ENCODE measurements around the gene NDUFS8.

DNA sequence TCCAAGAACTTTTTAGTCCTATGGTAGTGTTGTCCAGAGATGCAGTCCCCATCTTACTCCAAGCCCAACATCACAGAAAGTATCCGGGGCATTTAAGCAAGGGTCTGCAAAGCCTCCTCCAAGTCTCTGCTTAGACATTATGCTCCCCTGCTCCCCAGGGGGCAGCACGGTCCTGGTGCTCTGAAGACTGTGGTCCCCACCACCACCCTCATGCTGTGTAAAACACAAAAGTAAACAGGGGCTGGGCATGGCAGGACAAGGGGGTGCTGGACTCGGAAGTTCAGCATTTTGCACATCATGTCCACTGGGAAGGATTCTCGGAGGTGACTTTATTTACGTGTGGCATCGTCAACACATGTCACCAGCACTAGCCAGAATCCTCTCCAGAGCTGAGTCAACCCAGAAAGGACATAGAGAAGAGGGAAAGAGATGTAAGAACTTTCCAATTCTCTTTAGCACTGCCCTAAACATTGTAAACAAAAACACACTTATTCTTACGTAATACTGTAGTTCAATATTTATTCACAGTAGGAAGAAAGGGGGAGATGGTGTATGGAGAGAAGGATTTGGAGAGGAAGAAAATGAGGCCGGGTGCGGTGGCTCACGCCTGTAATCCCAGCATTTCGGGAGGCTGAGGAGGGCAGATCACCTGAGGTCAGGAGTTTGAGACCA lies 46.0 kb downstream of the NDUFS8 start:
- TF ChIP-seq, protein P1, sequence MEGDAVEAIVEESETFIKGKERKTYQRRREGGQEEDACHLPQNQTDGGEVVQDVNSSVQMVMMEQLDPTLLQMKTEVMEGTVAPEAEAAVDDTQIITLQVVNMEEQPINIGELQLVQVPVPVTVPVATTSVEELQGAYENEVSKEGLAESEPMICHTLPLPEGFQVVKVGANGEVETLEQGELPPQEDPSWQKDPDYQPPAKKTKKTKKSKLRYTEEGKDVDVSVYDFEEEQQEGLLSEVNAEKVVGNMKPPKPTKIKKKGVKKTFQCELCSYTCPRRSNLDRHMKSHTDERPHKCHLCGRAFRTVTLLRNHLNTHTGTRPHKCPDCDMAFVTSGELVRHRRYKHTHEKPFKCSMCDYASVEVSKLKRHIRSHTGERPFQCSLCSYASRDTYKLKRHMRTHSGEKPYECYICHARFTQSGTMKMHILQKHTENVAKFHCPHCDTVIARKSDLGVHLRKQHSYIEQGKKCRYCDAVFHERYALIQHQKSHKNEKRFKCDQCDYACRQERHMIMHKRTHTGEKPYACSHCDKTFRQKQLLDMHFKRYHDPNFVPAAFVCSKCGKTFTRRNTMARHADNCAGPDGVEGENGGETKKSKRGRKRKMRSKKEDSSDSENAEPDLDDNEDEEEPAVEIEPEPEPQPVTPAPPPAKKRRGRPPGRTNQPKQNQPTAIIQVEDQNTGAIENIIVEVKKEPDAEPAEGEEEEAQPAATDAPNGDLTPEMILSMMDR (IDR thresholded peaks at IDR 0.05; ENCODE audit: poor library complexity, severe bottlenecking): no peak
- TF ChIP-seq SMC3 (conservative IDR thresholded peaks at IDR 0.05; ENCODE audit: poor library complexity) (no peak), POLR2AphosphoS5 (IDR thresholded peaks at IDR 0.05) (no peak)
- TF ChIP-seq, protein P2, sequence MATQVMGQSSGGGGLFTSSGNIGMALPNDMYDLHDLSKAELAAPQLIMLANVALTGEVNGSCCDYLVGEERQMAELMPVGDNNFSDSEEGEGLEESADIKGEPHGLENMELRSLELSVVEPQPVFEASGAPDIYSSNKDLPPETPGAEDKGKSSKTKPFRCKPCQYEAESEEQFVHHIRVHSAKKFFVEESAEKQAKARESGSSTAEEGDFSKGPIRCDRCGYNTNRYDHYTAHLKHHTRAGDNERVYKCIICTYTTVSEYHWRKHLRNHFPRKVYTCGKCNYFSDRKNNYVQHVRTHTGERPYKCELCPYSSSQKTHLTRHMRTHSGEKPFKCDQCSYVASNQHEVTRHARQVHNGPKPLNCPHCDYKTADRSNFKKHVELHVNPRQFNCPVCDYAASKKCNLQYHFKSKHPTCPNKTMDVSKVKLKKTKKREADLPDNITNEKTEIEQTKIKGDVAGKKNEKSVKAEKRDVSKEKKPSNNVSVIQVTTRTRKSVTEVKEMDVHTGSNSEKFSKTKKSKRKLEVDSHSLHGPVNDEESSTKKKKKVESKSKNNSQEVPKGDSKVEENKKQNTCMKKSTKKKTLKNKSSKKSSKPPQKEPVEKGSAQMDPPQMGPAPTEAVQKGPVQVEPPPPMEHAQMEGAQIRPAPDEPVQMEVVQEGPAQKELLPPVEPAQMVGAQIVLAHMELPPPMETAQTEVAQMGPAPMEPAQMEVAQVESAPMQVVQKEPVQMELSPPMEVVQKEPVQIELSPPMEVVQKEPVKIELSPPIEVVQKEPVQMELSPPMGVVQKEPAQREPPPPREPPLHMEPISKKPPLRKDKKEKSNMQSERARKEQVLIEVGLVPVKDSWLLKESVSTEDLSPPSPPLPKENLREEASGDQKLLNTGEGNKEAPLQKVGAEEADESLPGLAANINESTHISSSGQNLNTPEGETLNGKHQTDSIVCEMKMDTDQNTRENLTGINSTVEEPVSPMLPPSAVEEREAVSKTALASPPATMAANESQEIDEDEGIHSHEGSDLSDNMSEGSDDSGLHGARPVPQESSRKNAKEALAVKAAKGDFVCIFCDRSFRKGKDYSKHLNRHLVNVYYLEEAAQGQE (IDR thresholded peaks at IDR 0.05; ENCODE audit: borderline replicate concordance): no peak

Data from neural cell (in vitro differentiated cells).